ENCODE results near the gene ZMIZ1.

ZMIZ1 gene

GRCh38 chr10:79058899-79059841, 9.6 kb upstream of the ZMIZ1 start:
- TF ChIP-seq, protein P1, sequence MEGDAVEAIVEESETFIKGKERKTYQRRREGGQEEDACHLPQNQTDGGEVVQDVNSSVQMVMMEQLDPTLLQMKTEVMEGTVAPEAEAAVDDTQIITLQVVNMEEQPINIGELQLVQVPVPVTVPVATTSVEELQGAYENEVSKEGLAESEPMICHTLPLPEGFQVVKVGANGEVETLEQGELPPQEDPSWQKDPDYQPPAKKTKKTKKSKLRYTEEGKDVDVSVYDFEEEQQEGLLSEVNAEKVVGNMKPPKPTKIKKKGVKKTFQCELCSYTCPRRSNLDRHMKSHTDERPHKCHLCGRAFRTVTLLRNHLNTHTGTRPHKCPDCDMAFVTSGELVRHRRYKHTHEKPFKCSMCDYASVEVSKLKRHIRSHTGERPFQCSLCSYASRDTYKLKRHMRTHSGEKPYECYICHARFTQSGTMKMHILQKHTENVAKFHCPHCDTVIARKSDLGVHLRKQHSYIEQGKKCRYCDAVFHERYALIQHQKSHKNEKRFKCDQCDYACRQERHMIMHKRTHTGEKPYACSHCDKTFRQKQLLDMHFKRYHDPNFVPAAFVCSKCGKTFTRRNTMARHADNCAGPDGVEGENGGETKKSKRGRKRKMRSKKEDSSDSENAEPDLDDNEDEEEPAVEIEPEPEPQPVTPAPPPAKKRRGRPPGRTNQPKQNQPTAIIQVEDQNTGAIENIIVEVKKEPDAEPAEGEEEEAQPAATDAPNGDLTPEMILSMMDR (IDR thresholded peaks at IDR 0.05; ENCODE audit: extremely low read depth, missing control alignments), result no peak
- DNase-seq (ENCODE audit: low spot score), result no peak

GRCh38 chr10:79059859-79060379, 8.8 kb upstream of the ZMIZ1 start:
- DNase-seq (ENCODE audit: low spot score), result no peak
- TF ChIP-seq, protein P1 (IDR thresholded peaks at IDR 0.05; ENCODE audit: extremely low read depth, missing control alignments), result no peak

GRCh38 chr10:79060641-79061255, 8.0 kb upstream of the ZMIZ1 start:
- TF ChIP-seq, protein P1 (IDR thresholded peaks at IDR 0.05; ENCODE audit: extremely low read depth, missing control alignments), result no peak

GRCh38 chr10:79061441-79062315, 7.1 kb upstream of the ZMIZ1 start:
- TF ChIP-seq, protein P1 (IDR thresholded peaks at IDR 0.05; ENCODE audit: extremely low read depth, missing control alignments), result no peak
- no peak for DNase-seq (ENCODE audit: low spot score)

More at GRCh38 chr10:79060641-79061255, 8.0 kb upstream of the ZMIZ1 start:
- DNase-seq (ENCODE audit: low spot score), result no peak

GRCh38 chr10:79063071-79063491, 5.7 kb upstream of the ZMIZ1 start:
- TF ChIP-seq, protein P1 (IDR thresholded peaks at IDR 0.05; ENCODE audit: extremely low read depth, missing control alignments), result no peak
- no peak for DNase-seq (ENCODE audit: low spot score)

GRCh38 chr10:79063661-79064492, 4.9 kb upstream of the ZMIZ1 start:
- TF ChIP-seq, protein P1 (IDR thresholded peaks at IDR 0.05; ENCODE audit: extremely low read depth, missing control alignments), result no peak
- DNase-seq (ENCODE audit: low spot score), result no peak
